Ishikawa (cell line): ENCODE results near the gene IGFN1.

Experiments
- EP300 ChIP-seq: IDR thresholded peaks from 2 replicates; pipeline ENCODE4 v1.6.1; 2012; ENCODE audit warnings: borderline replicate concordance
- RAD21 ChIP-seq: IDR thresholded peaks from 2 replicates; pipeline ENCODE4 v1.6.1; 2012; ENCODE audit warnings: low read depth
- REST ChIP-seq: IDR thresholded peaks from 2 replicates; pipeline ENCODE4 v1.6.1; 2012; ENCODE audit warnings: low read depth, mild to moderate bottlenecking
- TAF1 ChIP-seq: IDR thresholded peaks from 2 replicates; pipeline ENCODE4 v1.6.1; 2012; ENCODE audit warnings: low read depth, mild to moderate bottlenecking
- YY1 ChIP-seq: IDR thresholded peaks from 2 replicates; pipeline ENCODE4 v1.6.1; 2012; ENCODE audit warnings: low read depth

GRCh38 chr1:201217851-201218250 is 27.2 kb downstream of the IGFN1 start:
- TF ChIP-seq TAF1, result no peak
- TF ChIP-seq RAD21, result no peak
- TF ChIP-seq REST, result no peak
- TF ChIP-seq EP300, result no peak
- TF ChIP-seq YY1, result no peak
